Measurements from ENCODE around the gene PLD4.
"Not testable (repeated sequence)": the region's sequence is repeated elsewhere in the genome, so short reads cannot be mapped to it uniquely, and the experiment has no call there.

The PLD4 gene

DNA sequence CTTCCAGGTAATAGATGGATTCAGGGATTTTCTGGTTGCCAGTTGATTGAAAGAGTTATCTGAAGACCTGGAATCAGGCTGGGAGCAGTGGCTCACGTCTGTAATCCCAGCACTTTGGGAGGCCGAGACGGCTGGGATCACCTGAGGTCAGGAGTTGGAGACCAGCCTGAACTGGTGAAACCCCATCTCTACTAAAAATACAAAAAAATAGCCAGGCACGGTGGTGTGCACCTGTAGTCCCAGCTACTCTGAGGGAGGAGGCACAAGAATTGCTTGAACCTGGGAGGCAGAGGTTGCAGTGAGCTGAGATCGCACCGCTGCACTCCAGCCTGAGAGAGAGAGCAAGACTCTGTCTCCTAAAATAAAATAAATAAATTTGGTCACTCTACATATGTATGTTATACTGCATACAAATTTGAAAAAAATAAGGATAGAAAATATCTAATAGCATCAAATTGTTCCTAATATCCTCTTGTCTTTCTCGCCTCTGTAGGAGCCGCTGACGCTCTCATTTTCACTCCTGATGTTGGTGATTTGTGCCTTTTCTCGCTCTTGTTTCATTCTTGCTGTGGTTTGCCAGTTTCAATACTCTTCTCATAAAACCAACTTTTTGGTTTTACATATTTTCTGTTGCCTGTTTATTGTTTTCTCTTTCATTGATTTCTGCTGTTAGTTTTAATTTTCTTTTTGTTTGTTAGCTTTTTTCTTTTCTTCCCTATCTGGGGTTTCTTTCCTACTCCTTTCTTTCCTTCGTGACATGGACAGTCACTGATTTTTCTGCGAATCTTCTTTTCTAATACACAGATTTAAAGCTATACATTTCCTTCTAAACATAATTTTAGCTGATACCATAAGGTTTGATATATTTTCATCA lies 23.8 kb upstream of the PLD4 start:
- DNase-seq = no peak

DNA sequence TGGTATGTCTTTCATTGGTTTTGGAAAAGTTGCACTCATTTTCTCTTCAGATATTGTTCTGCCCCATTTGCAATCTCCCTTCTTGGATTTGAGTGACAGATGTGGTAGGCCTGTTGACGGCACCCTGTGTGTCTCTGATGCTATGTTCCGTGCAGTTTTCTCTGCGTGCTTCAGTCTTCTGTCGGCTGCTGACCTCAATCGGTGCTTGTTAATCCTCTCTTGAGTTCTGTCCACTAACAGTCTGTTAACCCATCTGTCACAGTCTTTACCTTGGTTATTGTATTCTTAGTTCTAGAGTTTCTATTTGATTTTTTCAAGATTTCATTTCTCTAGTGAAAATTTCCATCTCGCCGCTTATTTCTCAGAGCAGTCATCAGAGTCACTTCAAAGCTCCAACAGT lies 20.7 kb upstream of the PLD4 start:
- no peak for DNase-seq

DNA sequence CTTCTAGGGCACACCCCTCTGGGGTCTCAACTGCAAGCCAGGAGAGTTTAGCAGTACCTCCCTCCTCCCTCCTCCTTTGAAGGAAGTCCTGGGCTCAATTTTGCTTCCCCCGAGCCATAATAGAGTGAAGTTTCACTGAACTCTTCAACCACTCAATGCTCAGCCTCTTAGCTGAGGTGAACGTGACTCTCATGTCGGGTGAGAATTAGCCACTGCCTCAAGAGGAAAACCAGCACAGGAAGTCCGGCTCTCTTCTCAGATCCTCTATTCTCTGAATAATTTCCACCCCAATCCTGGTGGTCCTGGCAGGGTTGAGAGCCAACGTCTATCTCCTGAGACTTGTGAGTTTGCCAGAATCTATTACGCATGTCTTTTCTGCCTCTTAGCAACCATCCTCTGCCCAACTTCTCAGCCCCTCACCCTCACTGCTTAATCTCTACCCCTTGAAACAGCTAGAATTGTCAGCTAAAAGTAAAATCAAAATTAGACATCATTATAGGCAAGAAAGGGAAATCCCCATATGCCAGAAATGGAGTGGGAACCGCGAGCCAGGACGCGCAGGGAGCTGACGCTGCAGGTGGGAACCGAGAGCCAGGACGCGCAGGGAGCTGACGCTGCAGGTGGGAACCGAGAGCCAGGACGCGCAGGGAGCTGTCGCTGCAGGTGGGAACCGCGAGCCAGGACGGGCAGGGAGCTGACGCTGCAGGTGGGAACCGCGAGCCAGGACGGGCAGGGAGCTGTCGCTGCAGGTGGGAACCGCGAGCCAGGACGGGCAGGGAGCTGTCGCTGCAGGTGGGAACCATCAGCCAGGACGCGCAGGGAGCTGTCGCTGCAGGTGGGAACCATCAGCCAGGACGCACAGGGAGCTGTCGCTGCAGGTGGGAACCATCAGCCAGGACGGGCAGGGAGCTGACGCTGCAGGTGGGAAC lies 19.8 kb upstream of the PLD4 start:
- peak; percentile 25 for DNase-seq

DNA sequence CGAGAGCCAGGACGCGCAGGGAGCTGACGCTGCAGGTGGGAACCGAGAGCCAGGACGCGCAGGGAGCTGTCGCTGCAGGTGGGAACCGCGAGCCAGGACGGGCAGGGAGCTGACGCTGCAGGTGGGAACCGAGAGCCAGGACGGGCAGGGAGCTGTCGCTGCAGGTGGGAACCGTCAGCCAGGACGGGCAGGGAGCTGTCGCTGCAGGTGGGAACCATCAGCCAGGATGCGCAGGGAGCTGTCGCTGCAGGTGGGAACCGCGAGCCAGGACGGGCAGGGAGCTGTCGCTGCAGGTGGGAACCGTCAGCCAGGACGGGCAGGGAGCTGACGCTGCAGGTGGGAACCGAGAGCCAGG lies 19.1 kb upstream of the PLD4 start:
- not testable (repeated sequence) for DNase-seq

DNA sequence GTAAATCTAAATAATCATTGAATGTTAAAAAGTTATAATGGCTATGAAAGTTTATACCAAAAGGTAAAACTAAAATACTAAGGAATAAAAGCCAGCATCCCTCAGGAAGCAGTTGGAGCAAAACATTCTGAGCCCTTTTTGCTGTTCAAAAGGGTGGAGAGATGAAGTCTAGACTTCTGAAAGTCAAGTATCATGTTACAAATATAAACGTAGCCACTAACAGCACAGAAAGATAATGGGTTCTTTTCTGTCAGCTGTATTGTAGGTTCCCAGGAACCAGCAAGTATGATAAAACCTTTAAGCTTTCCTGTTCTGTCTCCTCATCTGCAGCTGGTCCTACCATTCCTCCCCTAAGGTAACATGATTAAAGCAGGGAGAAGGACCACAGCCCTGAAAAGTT lies 16.4 kb upstream of the PLD4 start:
- no peak for DNase-seq

DNA sequence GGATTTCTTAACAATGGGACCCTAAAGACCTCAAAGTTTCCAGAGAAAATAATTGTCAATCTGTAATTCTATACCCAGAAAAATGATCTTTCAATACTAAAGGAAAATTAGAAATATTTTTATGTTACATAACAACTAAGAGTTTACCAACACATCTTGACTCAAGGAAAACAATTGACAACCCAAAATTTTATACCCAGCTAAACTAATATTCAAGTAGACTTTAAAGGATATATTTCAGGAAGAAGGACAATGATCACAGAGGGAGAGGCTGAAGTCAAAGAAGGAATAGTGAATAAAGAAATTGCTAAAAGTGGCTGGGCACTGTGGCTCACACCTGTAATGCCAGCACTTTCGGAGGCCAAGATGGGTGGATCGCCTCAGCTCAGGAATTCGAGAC lies 12.6 kb upstream of the PLD4 start:
- no peak for DNase-seq

DNA sequence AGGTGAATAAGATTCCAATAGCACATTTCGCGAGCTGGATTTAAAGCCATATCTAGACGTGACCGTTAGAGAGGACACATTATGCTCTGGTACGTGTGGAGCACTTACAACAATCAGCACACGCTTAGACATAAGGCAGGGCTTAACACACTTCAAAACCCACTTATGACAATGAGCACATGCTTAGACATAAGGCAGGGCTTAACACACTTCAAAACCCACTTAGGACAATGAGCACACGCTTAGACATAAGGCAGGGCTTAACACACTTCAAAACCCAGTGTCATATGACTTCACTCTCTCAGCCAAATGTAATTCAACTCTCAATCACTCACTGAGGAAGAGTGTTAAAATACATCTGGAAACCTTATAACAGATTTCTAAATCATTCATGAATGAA lies 11.2 kb upstream of the PLD4 start:
- no peak for DNase-seq

DNA sequence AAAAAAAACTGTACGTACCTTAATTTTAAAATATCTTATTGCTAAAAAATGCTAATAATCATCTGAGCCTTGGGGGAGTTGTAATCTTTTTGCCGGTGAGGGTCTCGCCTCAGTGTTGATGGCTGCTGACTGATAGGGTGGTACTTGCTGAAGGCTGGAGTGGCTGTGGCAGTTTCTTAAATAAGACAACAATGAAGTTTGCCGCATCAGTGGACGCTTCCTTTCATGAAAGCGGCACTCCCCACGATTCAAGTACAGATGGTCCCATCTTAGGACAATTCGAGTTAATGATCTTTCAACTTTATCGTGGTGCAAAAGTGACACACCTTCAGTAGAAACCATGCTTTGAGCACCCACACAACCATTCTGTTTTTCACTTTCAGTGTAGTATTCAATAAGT lies 7.6 kb upstream of the PLD4 start:
- no peak for DNase-seq

DNA sequence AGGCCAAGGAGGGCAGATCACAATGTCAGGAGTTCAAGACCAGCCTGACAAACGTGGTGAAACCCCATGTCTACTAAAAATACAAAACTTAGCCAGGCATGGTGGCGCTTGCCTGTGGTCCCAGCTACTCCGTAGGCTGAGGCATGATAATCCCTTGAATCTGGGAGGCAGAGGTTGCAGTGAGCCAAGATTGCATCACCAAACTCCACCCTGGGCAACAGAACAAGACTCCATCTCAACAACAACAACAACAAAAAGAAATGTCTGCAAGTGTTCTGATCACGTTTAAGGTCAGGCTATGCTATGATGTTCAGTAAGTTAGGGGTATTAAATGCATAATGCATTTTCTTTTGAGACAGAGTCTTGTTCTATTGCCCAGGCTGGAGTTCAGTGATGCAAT lies 6.7 kb upstream of the PLD4 start:
- DNase-seq = no peak

DNA sequence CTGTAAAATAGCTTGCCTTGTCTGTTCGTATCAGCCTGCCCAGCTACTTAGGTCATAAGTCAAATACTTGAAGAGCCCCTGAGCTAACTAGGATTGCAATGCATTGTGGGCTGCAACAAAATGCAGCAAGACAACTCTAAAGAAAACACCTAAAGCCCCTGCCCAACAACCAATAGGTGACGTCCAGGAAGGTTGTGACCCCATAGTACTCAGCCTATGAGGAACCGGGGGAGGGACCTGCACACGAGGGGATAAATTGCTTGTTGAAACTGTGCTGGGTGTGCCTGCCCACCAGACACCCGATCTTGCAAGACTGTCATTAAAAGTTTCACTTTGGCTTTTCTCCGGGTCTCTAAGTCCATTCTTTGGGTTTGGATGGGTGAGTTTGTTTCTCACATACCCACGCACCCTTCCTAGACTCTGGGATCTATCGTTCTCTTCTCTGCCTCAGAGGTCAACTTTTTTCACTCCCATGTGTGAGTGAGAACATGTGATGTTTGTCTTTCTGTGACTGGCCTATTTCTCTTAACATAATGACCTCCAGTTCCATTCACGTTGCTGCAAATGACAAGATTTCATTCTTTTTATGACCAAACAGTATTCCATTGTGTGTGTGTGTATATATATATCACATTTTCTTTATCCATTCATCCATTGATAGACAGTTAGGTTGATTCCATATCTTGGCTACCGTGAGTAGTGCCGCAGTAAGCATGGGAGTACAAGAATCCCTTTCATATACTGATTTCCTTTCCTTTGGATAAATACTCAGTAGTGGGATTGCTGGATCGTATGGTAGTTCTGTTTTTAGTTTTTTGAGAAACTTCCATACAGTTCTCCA lies 5.3 kb upstream of the PLD4 start:
- DNase-seq = not testable (repeated sequence)

DNA sequence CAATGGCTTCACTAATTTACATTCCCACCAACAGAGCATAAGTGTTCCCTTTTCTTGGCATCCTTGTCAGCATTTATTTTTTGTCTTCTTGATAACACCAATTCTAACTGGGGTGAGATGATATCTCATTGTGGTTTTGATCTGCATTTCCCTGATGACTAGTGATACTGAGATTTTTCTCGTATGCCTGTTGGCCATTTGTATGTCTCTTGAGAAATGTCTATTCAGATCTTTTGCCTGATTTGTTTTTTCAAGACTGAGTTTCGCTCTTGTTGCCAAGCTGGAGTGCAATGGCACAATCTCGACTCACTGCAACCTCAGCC lies 4.7 kb upstream of the PLD4 start:
- DNase-seq = no peak

DNA sequence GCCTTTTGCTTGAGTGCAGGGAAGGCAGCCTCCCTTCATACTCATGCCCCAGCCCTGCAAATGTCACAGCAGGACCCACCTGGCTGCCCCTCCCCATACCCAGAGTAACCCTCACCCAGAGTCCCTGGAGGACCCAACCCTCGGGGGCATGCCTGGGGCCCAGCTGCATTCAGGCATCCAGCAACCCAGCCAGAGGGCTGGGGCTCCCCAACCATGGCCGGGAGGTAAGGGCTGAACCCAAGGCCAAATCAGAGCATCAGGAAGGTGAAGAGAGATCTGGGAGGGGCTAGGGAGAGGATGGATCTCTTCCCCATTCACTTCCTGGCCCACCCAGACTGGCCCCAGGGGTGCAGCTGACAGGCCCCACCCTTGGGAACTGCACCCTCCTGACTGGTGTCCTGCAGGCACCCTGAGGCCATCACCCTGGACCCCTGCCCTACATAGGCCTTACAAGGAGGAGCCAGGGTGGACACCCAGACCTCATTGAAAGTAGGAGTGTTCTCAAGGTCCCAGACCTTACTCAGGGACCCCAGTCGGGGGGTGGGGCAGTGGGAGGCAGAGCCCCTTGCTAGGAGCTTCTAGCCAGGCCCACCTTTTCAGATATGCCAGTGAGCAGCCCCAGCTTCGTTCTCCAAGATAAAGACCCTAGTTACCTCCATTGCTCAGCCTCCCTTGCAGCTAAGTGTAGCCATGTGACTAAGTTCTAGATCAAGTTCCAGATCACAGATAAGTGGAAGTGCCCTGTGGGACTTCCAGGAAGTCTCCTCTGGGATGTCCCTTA lies 849 bp upstream of the PLD4 start:
- no peak for DNase-seq

DNA sequence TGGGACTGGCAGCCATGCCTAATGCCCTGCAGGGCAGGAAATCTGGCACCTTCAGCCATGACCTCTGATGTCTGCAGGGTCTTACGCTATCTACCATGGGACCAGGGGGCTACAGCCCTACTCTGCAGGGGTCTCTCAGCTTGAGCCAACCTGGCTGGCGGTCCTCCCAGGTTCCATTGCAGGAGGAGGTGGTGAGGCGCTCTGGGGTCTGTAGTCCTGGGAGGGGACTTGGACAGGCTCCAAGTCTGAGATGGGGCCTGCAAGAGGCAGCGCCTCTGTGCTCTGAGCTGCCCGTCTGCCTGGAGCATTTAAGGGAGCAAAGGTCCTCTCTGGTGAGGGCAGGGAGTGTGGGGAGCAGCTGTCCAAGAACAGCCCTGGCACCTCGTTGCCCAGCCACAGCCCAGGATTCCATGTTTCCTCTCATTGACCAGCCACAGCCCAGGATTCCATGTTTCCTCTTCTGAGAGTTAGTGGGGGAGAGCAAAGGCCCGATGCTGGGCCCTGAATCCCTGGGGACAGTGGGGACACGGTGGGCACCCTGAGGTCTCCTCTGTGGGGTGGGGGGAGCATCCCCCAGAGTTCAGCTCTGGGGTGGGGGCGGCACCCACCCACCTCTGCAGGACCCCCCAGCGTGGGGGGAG lies 655 bp downstream of the PLD4 start:
- DNase-seq = no peak

DNA sequence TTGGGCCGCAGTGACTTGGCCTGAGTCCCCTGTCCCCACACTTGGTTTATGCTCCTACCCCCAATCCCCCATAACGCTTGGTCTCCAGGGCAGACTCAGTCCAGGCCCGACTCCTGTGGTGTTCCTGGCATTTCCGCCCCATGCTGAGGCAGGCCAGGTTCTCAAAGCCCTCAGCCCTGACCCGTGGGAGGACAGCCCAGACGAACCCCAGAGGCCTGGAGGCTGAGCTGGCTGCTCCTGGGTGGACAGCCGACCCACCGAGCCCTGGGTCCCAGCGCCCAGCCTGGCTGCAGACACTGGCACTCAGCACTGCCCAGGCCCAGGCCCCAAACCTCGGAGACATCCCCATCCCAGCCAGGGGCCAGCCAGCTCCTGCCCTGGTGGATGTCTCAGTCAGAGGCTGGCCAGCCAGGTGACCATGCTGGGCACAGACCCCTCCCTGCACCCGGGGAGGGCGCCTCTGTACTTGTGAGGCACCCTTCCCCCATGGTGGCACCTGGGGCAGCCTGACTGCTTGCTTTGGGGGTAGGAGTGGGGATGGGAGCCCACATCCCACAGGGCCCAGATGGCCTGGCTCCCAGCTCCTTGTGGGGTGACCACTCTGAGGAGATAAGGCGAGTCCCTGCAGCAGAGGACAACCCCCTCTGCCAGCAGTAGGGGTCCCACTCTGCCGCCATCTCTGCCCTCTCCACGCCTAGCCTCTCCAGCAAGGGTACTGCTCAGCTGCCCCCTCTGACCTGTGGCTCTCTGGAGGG lies 1.4 kb downstream of the PLD4 start:
- no peak for DNase-seq

DNA sequence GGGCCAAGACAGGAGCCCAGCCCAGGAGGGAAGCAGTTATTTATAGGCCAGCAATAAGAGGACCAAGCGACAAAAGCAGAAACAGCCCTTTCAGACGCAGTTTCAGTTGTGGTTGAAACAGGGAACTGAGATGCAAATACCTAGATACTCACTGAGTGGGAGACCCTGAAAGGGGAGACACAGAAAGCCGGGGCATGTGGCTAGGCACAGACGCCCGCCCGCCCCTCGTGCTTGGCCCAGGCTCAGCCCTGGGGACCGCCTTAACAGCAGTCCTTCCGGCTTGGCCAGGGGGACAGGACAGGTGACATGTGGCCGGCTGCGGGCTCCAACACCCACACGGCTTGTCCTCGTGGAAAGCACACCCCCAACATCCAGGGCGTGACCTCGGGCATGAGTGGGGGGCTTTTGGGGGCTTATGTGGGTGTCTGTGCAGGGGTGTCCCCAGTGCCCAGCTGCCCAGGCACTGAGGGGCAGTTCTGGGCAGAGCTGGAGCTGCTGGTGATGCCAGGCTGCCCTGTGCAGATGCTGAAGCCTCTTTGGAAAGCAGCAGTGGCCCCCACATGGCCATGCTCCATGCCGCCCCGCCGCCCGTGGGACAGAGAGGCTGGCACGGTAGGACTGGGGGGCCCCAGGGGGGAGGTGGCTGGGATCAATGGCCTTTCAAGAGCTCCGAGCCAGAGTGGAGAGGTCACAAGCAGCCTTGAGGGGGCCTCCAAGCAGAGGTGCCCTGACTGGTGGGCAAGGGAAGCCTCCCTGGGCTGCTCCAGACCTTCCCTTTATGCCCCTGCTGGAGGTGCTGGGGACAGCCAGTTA lies 2.1 kb downstream of the PLD4 start:
- no peak for DNase-seq

DNA sequence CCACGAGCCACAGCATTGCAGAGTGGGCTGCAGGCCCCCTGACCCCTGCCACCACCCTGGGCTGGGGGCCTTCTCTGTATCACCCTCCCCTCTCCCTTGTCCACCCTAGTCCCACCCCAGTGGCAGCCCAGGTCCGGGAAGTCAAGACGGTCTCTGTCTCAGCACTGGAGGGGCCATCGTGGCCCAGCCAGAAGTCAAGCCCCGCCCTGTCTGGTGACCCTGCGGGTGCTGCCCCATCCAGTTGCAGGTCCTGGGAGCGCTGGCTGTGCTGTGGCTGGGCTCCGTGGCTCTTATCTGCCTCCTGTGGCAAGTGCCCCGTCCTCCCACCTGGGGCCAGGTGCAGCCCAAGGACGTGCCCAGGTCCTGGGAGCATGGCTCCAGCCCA lies 2.7 kb downstream of the PLD4 start:
- DNase-seq = no peak

DNA sequence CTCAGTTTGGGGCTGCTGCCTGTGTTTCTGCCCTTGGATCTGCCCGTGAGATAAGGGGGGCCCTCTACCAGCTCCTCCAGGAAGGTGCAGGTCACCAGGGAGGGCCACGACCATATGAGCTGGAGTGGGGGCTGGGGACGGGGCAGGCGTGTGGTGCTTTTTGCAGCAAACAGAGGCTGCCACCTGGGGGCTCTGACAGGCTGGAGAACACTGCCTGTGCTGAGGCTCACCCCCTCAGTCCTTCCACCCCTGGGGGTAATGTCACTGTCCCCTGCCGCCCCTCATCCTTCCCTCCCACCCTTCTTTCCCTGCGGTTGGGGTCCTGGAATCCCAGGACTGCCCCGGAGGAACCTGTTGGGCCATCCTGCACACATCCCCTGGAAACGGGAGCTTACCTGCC lies 3.2 kb downstream of the PLD4 start:
- no peak for DNase-seq

DNA sequence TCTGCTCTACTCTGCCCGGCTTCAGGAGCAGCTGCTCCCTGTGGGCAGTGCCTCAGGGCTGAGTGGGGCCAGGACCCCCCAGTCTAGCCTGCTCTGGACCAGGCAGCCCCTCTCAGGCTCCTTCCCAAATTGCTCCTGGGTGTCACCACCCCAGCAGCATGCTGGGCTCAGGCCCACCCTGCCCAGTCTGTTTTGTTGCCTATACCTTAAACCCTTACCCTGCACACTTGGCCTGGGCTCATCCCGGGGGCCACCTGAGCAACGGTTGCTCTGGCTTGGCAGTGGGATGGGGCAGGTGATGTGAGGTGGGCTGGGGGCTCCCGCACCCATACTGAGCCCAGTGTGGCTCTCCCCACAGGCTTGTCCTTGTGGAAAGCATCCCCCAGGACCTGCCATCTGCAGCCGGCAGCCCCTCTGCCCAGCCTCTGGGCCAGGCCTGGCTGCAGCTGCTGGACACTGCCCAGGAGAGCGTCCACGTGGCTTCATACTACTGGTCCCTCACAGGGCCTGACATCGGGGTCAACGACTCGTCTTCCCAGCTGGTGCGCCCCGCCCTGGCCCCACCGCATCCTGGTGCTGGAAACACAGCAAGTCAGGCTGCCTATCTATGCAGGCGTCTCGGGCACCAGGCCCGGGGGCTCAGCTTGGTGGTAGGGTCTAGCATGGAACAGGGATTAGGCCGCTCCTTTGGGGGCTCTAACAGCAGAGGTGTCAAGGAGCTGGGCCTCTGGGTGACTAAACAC lies 3.9 kb downstream of the PLD4 start:
- no peak for DNase-seq

All from COR-L47 (cell line).